SK-N-MC (cell line): ENCODE results near the gene SNX2.

Experiments used
- FOXP2 ChIP-seq: optimal IDR thresholded peaks from 2 replicates; pipeline ENCODE3; 2011; ENCODE audit warnings: mild to moderate bottlenecking, moderate library complexity; ENCODE audit not compliant: insufficient read depth; ENCODE audit errors: extremely low read length, control extremely low read depth
- POLR2AphosphoS5 ChIP-seq: IDR thresholded peaks from 2 replicates; pipeline ENCODE4 v1.6.1; 2012; ENCODE audit warnings: mild to moderate bottlenecking, low read depth, low read length, borderline replicate concordance

GRCh38 chr5:122810405-122810804 is 35.5 kb downstream of the SNX2 start:
- TF ChIP-seq POLR2AphosphoS5 (no peak), FOXP2 (no peak)
